Panc1 (cell line): ENCODE measurements around the gene IDH2. TPM values are rescaled to one million over a fixed set of nuclear protein-coding genes. Genes with fewer than 3 reads are reported as not detected.
A peak's percentile ranks its signal among the peaks of the same experiment; 100 is the strongest.
"Not testable (repeated sequence)": the region's sequence is repeated elsewhere in the genome, so short reads cannot be mapped to it uniquely, and the experiment has no call there.

ENCODE experiments used
- ATAC-seq: fragments of 200-7000 bp; cut with Tn5 transposase; 2 replicates; pipeline ENCODE4 v1.9.1; 2020; ENCODE audit warnings: mild to moderate bottlenecking, moderate library complexity
- Bru-seq: library from RNA; stranded (reverse); fragments of 400-500 nt; gene quantifications from one replicate; lab custom pipeline; 2021; lab: Mats Ljungman, UMichigan
- BruChase-seq, 2 experiments: library from RNA; stranded (reverse); fragments of 400-500 nt; gene quantifications; one replicate each; lab custom pipeline; 2021; lab: Mats Ljungman, UMichigan
- BruUV-seq: library from RNA; stranded (reverse); fragments of 400-500 nt; replicated peaks from 2 replicates; lab custom pipeline; 2021; lab: Mats Ljungman, UMichigan
- CTCF ChIA-PET: fragments of 300-600 bp; sonication (Branson Sonifier 250); formaldehyde crosslinking; loops from one replicate; lab custom pipeline; 2022; ENCODE audit warnings: antibody characterized with exemption; lab: Charles Lee
- POLR2A ChIA-PET: fragments of 300-600 bp; sonication (Branson Sonifier 250); formaldehyde crosslinking; loops from one replicate; lab custom pipeline; 2022; ENCODE audit warnings: antibody characterized with exemption; lab: Charles Lee
- DNase-seq: peaks from one replicate; pipeline ENCODE4 v3.0.0-alpha.2; 2010; ENCODE audit warnings: low read depth, low spot score
- H3K27ac ChIP-seq: 2 replicates; pipeline ENCODE4 v1.5.1; 2011; ENCODE audit warnings: mild to moderate bottlenecking, low read length, inconsistent platforms
- H3K27me3 ChIP-seq: fragments of 200-500 bp; sonication (Bioruptor generic); 2 replicates; pipeline ENCODE4 v1.6.0; 2014; ENCODE audit warnings: low read length, inconsistent platforms; ENCODE audit not compliant: control insufficient read depth, insufficient read depth
- H3K36me3 ChIP-seq: fragments of 200-500 bp; sonication (Bioruptor generic); 2 replicates; pipeline ENCODE4 v1.5.1; 2014; ENCODE audit warnings: inconsistent platforms, mild to moderate bottlenecking, low read length, moderate library complexity; ENCODE audit not compliant: control insufficient read depth, insufficient read depth
- H3K4me1 ChIP-seq: 2 replicates; pipeline ENCODE4 v1.5.1; 2011; ENCODE audit warnings: inconsistent platforms, mild to moderate bottlenecking, low read length, moderate library complexity; ENCODE audit not compliant: control insufficient read depth, insufficient read depth
- H3K4me3 ChIP-seq, 2 experiments: 2 replicates each; pipeline ENCODE4 v1.5.1; 2011 to 2012; ENCODE audit warnings: low read depth in 2 of 2, low read length in 2 of 2, mild to moderate bottlenecking in 2 of 2, inconsistent platforms in 1 of 2, moderate library complexity in 1 of 2
- H3K9me3 ChIP-seq: fragments of 200-500 bp; sonication (Bioruptor generic); 2 replicates; pipeline ENCODE4 v1.5.1; 2014; ENCODE audit warnings: low read depth, mild to moderate bottlenecking, inconsistent platforms, low read length, moderate library complexity; ENCODE audit not compliant: control insufficient read depth, insufficient read depth
- CTCF ChIP-seq: fragments of 450-650 bp; IDR thresholded peaks from 2 replicates; pipeline ENCODE4 v1.5.1; 2017; ENCODE audit warnings: mild to moderate bottlenecking
- POLR2AphosphoS5 ChIP-seq: IDR thresholded peaks from 2 replicates; pipeline ENCODE4 v1.6.1; 2012; ENCODE audit warnings: mild to moderate bottlenecking, low read depth, low read length, moderate library complexity
- REST ChIP-seq, 2 experiments: IDR thresholded peaks; 2 replicates each; pipeline ENCODE4 v1.6.1; 2011 to 2012; ENCODE audit warnings: low read depth in 2 of 2, control low read depth in 1 of 2, low read length in 1 of 2, mild to moderate bottlenecking in 1 of 2, moderate library complexity in 1 of 2; ENCODE audit not compliant: insufficient read depth in 1 of 2
- in situ Hi-C: cut with HindIII; loops from 2 replicates; pipeline ENCODE4 v1.10.0; 2016; ENCODE audit warnings: low sequenced_read_pairs, low pct_unique_long_range_greater_than_20kb
- intact Hi-C: fragments of 100-400 bp; cut with micrococcal nuclease; formaldehyde crosslinking; loops from one replicate; pipeline ENCODE4 v1.10.0; 2022; ENCODE audit not compliant: unreplicated experiment
- long read RNA-seq: library from polyadenylated mRNA; unstranded; transcript quantifications from one replicate; pipeline ENCODE4 v2.0.0, GENCODE V29; 2021; ENCODE audit not compliant: unreplicated experiment
- polyA plus RNA-seq: library from polyadenylated mRNA; unstranded; fragments of >200 nt; gene quantifications from one replicate; pipeline ENCODE4 v1.2.1, GENCODE V29; 2012; ENCODE audit warnings: missing spikeins; ENCODE audit not compliant: insufficient read length
- total RNA-seq: library from RNA; stranded (reverse); gene quantifications from one replicate; pipeline ENCODE4 v1.2.1, GENCODE V29; 2021; ENCODE audit not compliant: unreplicated experiment

IDH2 gene
- total RNA-seq (197 TPM), Bru-seq, nascent RNA (percentile 83 among the genes with signal in this experiment), BruChase-seq, experiment 1, labeled RNA remaining after a 2-hour chase (percentile 77 among the genes with signal in this experiment), BruChase-seq, experiment 2, labeled RNA remaining after a 6-hour chase (percentile 85 among the genes with signal in this experiment)
- polyA plus RNA-seq: 331 TPM
- long read RNA-seq, transcript IDH2-201 (11 exons, 2,694 nt): major isoform, 380 of 469 reads
- long read RNA-seq, partial matches to known transcripts: 46 of 469 reads
- long read RNA-seq, other reads (novel, unspliced or antisense): 40 of 469 reads

- BruUV-seq: no TSS peak
- Histone ChIP-seq H3K27me3 (no peaks in the 10 kb centered on the region), H3K9me3 (no peaks in the 10 kb centered on the region), H3K36me3 (no peaks in the 10 kb centered on the region), H3K4me3 (peak within 1 kb of the TSS; percentile 79 to 84), H3K4me1 (peaks cover 70% of the 10 kb centered on the region), H3K27ac (peak within 1 kb of the TSS; percentile 91)
- intact Hi-C loops: no loop called here
- POLR2A ChIA-PET: interaction anchor here (0.5 to 1.1 kb wide), 4 partner anchors 14 to 204 kb away, joined by 4 to 16 read pairs (median 4); no protein-coding TSS in a partner anchor
- CTCF ChIA-PET: interaction anchor here (0.6 to 0.8 kb wide), 2 partner anchors 131 to 227 kb away, joined by 3 to 5 read pairs; no protein-coding TSS in a partner anchor
- TF ChIP-seq POLR2AphosphoS5 (peak; percentile 80), CTCF (no peak), REST (IDR thresholded peaks at IDR 0.05; ENCODE audit: insufficient read depth in 1 of 2, low read depth in 2 of 2, low read length in 1 of 2) (no peak)
- in situ Hi-C loops: no loop called here
- peak; percentile 94 for ATAC-seq
- no peak for DNase-seq
Observed at GRCh38 chr15:90101969-90102890, at the start of gene IDH2. Gene IDH2, minus strand, starts transcription at chr15:90102468. Its CDS starts 78 bp downstream, at chr15:90102390.

GRCh38 chr15:90150551-90150950 is 48.3 kb upstream of the IDH2 start:
- Histone ChIP-seq H3K4me1 (peaks cover 30% of the 10 kb centered on the region), H3K27ac (peak overlapping the region; percentile 55)
- ATAC-seq, H3K36me3 ChIP-seq, H3K4me3 ChIP-seq, H3K27me3 ChIP-seq, BruUV-seq, H3K9me3 ChIP-seq, in situ Hi-C loops, DNase-seq, intact Hi-C loops: not testable (repeated sequence)
- POLR2A ChIA-PET: interaction anchor here (0.6 kb wide), 1 partner anchor 50 kb away, joined by 3 read pairs; no protein-coding TSS in a partner anchor
- CTCF ChIA-PET: interaction anchor here (0.7 kb wide), 1 partner anchor 65 kb away, joined by 7 read pairs; no protein-coding TSS in a partner anchor
